Activated CD4-positive, alpha-beta T cell treated with anti-CD3 and anti-CD28 coated beads, Interleukin-2, Interleukin-4, amounts not matched to agents 100 ng/mL and 50 ng/mL, durations not matched to agents 16 hours and 8 hours (primary cell): Measurements from ENCODE around the gene LSR.

ENCODE experiments used
- DNase-seq: peaks from one replicate; pipeline ENCODE4 v3.0.0-alpha.2; 2020; ENCODE audit warnings: low spot score

Gene LSR

GRCh38 chr19:35302446-35302845 is 53.6 kb downstream of the LSR start:
- DNase-seq, result no peak

- no peak for DNase-seq
Measured at GRCh38 chr19:35303357-35303915, 54.6 kb downstream of the LSR start.

GRCh38 chr19:35304036-35304435 is 55.2 kb downstream of the LSR start:
- no peak for DNase-seq

DNA sequence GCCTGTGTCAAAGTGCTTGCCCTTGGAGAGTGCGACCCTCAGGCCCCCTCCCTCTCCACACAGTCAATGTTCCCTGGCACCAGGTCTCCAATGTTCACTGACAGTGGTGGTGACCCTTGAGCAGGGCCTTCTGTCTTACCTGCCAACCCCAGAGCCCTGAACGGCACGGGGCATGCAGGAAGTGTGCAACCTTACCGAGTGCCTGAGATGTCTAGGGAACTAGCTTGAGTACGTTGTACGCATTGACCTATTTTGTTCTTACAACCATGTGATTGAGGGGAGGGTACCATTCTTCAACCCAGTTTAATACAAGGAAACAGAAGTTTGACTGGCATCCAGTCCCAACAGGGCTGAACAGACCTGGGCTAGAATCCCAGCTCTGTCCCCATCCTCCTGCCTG is 56.4 kb downstream of the LSR start:
- no peak for DNase-seq

DNA sequence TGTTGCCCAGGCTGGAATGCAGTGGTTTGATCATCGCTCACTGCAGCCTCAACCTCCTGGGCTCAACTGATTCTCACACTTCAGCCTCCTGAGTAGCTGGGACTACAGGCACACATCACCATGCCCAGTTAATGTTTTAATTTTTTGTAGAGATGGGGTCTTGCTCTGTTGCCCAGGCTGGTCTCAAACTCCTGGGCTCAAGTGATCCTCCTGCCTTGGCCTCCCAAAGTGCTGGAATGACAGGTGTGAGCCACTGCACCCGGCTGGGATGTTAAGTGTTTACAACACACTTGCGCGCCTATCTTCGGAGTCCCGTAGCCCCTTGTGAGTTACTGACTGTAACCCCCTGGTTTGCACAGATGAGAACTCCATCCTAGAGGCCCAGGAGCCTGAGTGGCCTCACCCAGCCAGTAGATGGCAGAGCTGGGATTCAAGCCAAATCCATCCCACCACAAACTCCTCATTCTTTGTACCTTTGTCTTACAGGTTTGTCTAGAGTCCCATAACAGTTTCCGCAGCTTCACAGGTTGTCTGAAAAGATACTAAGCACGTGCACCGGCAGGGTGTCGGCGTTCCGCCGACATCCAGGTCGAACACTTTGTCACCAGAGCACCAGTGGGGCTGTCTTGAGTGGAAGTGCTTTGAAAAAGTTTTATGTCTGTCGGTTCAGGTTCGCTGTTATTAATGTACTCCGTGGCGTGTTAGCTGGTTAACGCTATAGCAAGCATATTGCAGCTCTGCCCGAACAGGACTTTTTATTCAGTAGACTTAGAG is 57.9 kb downstream of the LSR start:
- DNase-seq, result no peak

GRCh38 chr19:35307931-35308330 is 59.1 kb downstream of the LSR start:
- DNase-seq, result no peak

- DNase-seq, result no peak
Measured at GRCh38 chr19:35308910-35309309, 60.1 kb downstream of the LSR start.

GRCh38 chr19:35309481-35310279 is 60.9 kb downstream of the LSR start:
- DNase-seq, result no peak

GRCh38 chr19:35310331-35310730 is 61.5 kb downstream of the LSR start:
- DNase-seq, result no peak

DNA sequence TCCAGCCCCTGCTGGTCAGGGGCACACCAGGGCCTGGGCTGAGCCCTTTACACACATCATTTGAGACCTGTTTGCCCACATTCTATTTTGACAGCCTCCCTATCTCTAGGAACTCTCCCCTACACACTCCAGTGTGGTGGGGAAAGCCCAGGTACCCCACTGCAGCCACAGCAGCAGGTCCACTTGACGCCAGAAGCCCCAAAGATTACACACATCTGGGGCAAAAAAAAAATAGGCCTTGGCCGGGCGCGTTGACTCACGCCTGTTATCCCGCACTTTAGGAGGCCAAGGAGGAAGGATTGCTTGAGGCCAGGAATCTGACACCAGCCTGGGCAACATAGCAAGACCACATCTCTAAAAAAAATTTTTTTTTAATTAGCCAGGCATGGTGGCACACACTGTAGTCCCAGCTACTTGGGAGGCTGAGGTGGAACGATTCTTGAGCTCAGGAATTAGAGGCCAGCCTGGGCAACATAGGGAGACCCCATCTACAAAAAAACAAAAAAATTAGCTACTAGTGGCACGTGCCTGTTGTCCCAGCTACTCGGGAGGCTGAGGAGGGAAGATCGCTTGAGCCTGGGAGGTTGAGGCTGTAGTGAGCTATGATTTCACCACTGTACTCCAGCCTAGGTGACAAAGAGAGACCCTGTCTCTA is 62.1 kb downstream of the LSR start:
- DNase-seq, result no peak

- no peak for DNase-seq
Measured at GRCh38 chr19:35311901-35312665, 63.3 kb downstream of the LSR start.

DNA sequence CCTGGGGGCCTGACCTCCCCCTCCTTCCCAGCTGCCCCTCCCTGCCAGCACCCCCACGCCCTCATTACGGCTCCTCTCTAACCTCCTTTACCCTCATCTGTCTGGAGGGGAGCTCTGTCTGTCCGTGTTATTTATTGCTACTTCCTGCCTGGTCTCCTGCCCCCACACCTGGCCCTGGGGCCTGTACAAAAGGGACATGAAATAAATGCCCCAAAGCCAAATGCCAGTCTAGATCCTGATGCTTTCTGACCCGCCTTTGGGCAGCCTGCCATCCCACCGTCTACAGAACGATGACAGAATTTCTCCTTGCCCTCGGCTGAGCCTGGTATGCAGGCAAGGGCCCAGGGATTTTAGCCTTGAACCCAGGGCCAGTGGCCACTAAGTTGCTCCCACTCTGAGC is 64.8 kb downstream of the LSR start:
- no peak for DNase-seq

- DNase-seq, result no peak
Measured at GRCh38 chr19:35314031-35314430, 65.2 kb downstream of the LSR start.

DNA sequence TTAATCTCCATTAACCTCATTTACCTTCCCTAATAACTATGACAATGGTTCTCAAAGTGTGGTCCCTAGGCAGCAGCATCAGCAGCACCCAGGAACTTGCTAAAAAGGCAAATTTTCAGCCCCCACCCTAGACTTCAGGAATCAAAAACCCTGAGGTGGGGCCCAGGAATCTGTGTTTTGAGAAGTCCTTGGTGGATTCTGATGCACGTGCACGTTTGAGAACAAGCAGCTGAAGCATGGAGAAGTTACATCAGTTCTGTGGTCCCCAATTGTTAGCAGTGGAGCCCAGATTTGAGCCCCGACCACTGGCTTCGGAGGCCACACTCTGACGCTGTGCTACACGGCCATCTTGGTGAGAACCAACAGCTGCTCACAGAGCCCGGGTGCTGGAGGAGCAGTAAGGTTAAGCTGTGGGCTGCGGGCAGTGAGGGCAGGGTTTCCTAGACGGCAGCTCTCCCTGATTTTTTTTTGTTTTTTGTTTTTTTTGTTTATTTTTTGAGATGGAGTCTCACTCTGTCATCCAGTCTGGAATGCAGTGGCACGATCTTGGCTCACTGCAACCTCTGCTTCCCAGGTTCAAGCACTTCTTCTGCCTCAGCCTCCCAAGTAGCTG is 66.2 kb downstream of the LSR start:
- DNase-seq, result no peak

DNA sequence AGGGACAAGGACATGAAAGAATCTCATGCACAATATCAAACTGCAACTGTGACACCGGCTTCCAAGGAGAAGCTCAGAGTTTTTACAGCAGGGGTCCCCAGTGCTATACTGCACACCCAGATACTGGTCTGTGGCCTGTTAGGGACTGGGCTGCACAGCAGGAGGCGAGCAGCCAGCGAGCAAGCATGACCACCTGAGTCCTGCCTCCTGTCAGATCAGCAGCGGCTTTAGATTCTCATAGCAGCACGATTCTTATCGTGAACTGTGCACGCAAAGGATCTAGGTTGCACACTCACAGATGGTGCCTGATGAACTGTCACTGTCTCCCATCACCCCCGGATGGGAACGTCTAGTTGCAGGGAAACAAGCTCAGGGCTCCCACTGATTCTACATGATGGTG is 67.1 kb downstream of the LSR start:
- DNase-seq, result no peak

- no peak for DNase-seq
Measured at GRCh38 chr19:35316560-35316959, 67.8 kb downstream of the LSR start.
